Sciatic nerve (tissue), 2 donors: Measurements from ENCODE around the gene FCER2. TPM values are rescaled to one million over a fixed set of nuclear protein-coding genes. Genes with fewer than 3 reads are reported as not detected.
A peak's percentile ranks its signal among the peaks of the same experiment; 100 is the strongest.
"Not testable (repeated sequence)": the region's sequence is repeated elsewhere in the genome, so short reads cannot be mapped to it uniquely, and the experiment has no call there.

Source experiments
- ATAC-seq: fragments of 200-7000 bp; cut with Tn5 transposase; one replicate; pipeline ENCODE4 v1.9.1; 2020; ENCODE audit warnings: mild to moderate bottlenecking, moderate library complexity
- DNase-seq: peaks from one replicate; pipeline ENCODE4 v3.0.0-alpha.2; 2020; ENCODE audit warnings: low spot score
- intact Hi-C: fragments of 100-400 bp; cut with DNase I; formaldehyde crosslinking; loops from one replicate; pipeline ENCODE4 v1.14.2; 2022
- total RNA-seq: library from RNA; stranded (reverse); fragmentation: NEBNext Ultra II Directional; extraction: Animal tissue kit (Norgen Biotek cat#: 25700); gene quantifications from one replicate; pipeline ENCODE4 v1.2.1, GENCODE V29; 2021
- donor health status: DM: no; HTN: no; CAD: no.
- donor health status: DM: no; HTN: no; CAD: no.

Gene FCER2
- total RNA-seq, 1 donor from 2014 or later: 3.7 TPM

DNA sequence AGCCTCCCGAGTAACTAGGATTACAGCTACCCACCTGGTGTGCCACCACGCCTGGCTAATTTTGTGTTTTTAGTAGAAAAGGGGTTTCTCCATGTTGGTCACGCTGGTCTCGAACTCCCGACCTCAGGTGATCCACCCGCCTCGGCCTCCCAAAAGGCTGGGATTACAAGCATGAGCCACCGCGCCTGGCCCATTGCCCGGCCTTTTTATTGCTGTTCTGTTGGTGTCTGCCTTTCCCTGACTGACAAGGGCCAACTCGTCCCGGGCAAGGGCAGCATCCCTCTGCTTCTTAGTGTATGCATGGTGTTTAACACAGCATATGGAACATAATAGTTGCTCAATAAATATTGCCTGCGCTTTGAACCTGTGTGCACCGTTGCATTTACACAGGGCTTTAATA lies 39.3 kb downstream of the FCER2 start:
- no peak for ATAC-seq
- intact Hi-C loops: no loop called here
- DNase-seq: no peak

DNA sequence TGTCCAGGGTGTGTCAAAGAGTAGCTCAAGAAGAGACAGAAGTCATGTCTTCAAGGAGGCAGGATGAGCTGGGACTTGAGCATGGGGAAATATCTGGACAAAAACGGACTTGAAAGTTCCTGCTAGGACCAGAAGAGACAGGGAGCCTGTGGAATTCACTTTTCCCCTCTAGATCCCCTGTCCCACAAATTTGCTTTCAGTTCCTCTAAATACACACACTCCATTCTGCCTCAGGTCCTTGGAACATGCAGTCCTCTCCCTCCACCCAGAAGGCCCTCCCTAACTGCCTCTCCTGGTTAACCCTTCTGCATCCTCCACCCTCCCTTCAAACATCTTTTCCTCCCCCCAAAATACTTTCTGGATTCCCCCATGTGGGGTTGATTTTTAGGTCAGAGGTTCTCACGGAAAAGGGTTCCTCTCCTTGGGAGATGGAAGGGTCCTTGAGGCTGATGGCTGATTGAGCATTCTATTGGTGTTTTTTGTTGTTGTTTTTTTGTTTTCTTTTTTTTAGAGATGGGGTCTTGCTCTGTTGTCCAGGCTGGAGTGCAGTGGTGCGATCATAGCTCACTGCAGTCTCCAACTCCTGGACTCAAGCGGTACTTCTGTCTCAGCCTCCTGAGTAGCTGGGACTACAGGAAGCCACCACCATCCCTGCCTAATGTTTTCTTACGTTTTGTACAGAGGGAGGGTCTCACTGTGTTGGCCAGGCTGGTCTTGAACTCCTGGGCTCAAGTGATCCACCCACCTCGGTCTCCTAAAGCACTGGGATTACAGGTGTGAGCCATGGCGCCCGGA lies 40.0 kb downstream of the FCER2 start:
- DNase-seq (no peak), ATAC-seq (no peak)
- intact Hi-C loops: no loop called here

DNA sequence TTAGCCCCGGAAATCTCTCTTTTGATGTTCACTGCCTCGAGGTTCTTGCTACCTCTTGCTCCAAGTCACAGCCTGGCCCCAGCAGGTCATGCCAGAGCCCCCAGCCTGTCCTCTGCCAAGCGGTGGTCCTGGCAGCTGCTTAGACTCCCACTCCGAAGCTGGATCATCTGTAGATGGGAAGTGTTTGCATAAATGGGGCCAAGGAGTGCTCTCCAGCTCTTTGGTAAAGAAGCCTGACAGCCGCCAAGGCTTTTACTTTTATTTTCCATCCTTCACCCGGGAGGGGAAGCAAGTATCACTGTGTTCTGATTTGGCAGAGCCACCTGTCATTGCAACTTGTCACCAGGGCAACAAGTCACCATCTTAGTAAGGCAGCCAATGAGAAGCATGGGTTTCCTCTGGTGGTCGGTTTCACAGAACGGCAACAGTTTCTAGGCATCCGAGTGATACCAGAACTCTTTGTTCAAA lies 43.7 kb downstream of the FCER2 start:
- intact Hi-C loops: no loop called here
- no peak for DNase-seq
- no peak for ATAC-seq

DNA sequence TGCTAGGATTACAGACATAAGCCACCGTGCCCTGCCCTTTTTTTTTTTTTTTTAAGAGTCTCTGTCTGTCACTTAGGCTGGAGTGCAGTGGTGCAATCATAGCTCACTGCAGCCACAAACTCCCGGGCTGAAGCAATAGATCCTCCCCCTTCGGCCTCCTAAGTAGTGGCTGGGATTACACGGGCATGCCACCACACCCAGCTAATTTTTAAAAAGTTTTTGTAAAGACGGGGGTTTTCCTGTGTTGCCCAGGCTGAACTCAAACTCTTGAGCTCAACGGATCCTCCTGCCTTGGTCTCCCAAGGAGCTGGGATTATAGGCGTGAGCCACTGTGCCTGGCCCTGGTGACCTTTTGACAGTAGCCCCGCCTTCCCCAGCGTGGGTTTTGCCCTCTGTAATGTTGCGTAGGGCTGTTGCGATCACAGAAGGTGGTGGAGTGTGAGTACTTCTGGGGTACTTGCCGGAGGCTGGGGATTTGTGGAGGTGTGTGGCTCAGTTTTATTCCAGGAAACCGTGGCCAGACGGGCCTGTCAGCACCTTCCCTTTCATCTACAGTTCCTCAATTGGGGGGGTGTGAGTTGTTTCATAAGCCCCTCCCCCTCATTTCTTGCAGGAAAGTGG lies 44.7 kb downstream of the FCER2 start:
- ATAC-seq (no peak), DNase-seq (no peak)
- intact Hi-C loops: no loop called here

DNA sequence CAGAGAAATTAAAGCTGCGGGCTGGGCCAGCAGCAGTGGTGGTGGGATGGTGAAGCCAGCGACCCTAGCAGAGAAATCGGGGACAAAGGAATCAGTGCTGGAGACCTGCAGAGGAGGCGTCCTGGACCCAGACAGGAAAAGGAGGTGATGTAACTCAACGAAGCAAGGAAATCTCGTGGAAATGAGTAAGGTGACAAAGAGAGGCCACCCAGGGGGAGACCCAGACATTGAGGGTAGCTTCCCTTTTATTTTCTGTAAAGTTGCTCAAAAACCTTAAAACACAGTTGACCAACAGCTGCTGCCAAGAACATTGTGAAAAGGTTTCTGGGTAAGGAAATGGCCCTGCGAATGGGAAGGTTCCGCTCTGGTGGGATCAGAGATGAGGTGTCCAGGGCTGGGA lies 46.4 kb downstream of the FCER2 start:
- DNase-seq: no peak
- intact Hi-C loops: no loop called here
- no peak for ATAC-seq

DNA sequence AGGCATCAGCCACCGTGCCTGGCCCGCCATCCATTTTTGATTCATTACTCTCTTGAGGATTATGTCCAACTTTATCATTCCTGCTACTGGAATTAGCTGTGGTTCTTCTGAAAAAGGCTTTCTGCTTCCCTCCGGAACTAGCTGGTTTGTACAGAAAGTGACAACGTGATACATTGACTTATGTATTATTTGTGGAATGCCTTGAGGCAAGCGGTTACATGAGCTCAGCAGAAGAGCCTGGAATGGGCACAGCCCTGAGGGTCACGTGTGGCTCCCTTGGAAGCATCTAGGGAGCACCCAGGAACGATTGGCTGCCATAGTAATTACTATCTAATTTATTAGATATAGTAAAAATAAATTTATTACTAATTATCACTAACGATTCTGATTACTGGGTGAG lies 47.5 kb downstream of the FCER2 start:
- intact Hi-C loops: no loop called here
- DNase-seq: no peak
- no peak for ATAC-seq

DNA sequence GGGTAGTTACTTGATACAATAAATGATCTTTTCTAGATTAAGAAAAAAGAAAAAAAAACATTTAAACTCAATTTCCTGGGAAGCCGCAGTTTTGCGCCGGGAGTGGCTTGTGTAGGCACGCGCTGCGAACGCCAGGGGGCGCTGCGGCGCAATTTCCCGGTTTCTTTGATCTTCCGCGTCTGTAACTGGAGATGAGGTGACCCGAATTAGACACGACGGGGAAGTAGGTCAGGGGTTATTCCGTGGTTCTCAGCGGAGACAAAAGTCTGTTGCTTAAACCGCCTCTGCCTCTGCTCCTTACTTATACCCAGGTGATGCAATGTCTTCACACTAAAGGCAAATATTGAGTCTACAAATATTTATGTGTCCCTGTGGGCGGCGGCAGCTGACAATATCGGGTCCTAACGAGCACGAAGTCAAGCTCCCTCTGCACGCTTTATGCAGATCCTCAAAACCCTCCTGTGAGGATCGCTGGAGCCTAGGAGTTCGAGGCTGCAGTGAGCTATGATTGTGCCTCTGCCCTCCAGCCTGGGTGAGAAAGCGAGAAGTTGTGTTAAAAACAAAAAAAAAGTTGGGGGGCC lies 49.8 kb downstream of the FCER2 start:
- ATAC-seq: peak; percentile 88
- intact Hi-C loops: no loop called here
- DNase-seq: peak; percentile 90

DNA sequence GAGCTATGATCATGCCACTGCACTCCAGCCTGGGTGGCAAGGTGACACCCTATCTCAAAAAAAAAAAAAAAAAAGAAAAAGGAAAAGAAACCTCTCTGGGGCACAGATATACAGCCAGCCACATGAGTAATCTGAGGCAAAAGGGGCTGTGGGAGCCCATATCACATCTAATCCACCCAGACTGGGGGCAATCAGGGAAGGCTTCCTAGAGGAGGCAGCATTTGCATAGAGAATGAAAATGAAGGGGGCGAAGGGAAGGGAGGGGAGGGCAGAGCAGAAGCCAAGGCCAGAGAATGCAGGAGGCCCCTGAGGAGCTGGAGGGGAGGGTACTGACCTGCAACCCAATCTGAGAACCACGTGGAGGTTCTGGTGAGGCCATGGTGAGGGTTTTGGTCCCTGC lies 51.8 kb downstream of the FCER2 start:
- no peak for ATAC-seq
- intact Hi-C loops: no loop called here
- DNase-seq: no peak

DNA sequence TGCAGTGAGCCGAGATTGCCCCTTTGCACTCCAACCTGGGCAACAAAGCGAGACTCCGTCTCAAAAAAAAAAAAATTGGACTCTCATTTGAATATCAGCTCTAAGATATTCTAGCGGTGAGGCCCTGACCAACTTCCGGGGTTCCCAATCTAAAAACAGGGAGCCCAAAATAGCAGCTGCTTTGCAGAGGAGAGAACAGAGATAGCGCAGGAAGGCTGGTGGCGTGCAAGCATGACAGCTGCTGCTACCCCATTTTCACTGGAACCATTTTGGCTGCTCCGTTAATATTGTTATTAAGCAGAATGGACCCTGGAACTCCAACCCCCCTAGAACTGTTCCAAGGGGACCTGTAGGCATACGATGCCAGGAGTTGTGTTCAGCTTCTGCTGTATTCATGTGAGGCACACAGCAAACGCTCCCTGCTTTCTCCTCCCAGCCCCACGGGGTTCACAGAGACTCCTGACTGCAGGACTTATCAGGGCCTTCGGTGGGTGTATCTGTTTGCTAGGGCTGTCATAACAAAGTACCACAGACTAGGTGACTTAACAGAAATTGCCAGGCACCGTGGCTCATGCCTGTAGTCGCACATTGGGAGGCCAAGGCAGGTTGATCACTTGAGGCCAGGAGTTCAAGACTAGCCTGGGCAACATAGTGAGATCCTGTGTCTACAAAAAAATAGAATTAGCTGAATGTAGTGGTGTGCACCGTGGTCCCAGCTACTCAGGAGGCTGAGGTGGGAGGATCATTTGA lies 53.5 kb downstream of the FCER2 start:
- intact Hi-C loops: no loop called here
- ATAC-seq: no peak

DNA sequence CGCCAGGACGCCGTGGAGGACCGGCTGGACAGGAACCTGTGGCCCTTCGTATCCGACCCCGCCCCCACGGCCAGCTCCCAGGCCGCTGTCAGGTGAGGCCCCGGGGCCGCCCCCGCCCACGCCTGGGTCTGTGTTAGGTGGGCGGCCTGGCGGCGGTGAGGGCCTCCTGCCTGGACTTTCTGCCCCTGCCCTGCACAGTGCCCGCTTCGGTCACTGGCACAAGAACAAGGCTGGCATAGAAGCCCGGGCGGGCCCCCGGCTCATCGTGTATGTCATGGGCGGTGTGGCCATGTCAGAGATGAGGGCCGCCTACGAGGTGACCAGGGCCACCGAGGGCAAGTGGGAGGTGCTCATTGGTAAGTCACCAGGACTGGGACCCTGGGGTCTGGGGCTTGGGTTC lies 54.8 kb downstream of the FCER2 start:
- ATAC-seq: no peak

More for the DNA sequence above, 53.5 kb downstream of the FCER2 start:
- DNase-seq: no peak

DNA sequence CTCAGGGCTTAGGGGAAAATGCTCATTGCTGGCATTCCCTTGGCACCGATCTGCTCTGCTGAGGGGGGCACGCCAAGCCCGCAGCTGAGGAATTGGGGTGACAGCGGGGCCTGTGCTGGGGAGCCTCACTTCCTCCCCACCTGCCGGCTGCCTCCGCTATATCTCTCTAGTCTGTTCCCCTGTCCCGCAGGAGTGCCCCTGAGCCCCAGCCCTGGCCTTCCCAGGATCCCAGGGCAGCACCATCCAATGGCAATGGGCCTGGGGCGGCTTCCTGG lies 55.6 kb downstream of the FCER2 start:
- intact Hi-C loops: no loop called here
- DNase-seq (no peak), ATAC-seq (no peak)

More for the DNA sequence above, 54.8 kb downstream of the FCER2 start:
- DNase-seq: no peak
- intact Hi-C loops: no loop called here

DNA sequence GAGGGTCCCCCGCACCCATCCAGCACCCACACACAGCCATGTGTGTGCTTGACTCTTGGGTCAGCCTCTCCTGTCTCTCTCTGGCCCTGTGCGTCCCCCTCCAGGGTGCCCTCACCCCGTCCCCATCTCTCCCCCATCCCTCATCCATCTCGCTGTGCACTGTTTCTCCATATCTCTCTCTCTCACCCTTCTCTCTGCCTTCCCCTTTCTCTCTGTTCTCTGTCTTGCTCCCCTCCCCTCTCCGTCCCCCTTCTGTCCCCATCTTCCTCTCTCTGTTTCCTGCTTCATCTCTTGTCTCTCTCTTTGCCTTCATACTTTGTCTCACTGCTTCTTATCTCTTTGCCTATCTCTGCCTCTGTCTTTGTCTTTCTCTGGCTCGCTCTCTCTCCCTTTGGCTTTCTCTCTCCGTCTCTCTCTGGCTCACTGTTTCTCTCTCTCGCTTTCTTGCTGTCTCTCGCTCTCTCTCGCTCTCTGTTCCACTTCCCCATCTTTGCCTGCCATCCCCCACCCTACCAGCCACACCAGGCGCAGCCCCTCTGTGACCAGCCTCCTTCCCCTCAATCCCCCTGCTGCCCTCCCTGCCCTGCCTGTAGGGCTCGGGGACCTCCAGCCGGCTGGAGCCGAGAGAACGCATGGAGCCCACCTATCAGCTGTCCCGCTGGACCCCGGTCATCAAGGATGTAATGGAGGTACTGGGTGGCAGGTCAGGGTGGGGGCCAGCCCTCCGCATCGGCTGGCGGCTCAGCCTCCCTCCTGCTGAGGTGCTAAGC lies 56.1 kb downstream of the FCER2 start:
- ATAC-seq (no peak), DNase-seq (no peak)
- intact Hi-C loops: no loop called here

DNA sequence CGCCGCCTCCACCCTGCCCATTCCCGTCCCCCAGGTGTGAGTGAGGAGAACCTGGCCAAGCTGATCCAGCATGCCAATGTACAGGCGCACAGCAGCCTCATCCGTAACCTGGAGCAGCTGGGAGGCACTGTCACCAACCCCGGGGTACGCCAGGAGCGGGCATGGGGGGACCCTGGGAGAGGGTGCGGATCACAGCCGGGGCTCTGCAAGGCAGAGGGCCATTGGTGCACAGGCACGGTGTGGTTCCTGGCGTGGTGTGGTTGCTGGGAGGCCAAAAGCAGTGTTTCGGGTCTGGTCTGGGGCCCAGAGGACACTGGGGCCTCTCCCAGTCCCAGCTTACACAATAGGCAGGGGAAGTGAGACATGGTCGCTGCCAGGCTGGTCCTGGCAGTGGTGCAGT lies 56.8 kb downstream of the FCER2 start:
- intact Hi-C loops: no loop called here
- ATAC-seq: no peak
- DNase-seq: no peak

DNA sequence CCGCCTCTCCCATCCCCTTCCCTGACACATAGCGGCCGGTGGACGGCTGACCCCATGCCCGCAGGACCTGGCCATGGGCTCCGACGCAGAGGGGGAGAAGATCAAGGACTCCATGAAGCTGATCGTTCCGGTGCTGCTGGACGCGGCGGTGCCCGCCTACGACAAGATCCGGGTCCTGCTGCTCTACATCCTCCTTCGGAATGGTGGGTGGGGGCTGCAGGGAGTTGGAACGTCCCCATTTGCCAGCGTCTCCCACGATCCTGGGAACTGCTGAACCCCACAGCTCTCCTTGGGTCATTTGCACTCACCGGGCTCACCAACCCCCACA lies 57.4 kb downstream of the FCER2 start:
- DNase-seq: no peak
- intact Hi-C loops: no loop called here
- no peak for ATAC-seq

DNA sequence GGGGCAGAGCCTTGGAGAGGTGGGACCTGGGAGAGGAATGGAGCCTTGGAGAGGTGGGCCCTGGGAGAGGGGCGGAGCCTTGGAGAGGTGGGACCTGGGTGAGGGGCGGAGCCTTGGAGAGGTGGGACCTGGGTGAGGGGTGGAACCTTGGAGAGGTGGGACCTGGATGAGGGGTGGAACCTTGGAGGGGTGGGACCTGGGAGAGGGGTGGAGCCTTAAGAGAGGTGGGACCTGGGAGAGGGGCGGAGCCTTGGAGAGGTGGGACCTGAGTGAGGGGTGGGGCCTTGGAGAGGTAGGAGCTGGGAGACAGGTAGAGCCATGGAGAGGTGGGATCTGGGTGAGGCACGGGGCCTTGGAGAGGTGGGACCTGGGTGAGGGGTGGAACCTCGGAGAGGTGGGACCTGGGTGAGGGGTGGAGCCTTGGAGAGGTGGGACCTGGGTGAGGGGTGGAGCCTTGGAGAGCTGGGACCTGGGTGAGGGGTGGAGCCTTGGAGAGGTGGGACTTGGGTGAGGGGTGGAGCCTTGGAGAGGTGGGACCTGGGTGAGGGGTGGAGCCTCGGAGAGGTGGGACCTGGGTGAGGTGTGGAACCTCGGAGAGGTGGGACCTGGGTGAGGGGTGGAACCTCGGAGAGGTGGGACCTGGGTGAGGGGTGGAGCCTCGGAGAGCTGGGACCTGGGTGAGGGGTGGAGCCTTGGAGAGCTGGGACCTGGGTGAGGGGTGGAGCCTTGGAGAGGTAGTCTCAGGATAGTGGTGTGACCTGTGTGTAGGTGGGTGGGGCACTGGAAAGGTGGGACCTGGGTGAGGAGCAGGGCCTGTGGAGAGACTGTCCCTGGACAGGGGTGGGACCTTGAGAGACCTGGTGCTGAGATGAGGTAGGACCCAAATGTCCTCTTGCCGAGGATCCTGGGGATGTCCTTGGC lies 58.0 kb downstream of the FCER2 start:
- intact Hi-C loops, ATAC-seq, DNase-seq: not testable (repeated sequence)

DNA sequence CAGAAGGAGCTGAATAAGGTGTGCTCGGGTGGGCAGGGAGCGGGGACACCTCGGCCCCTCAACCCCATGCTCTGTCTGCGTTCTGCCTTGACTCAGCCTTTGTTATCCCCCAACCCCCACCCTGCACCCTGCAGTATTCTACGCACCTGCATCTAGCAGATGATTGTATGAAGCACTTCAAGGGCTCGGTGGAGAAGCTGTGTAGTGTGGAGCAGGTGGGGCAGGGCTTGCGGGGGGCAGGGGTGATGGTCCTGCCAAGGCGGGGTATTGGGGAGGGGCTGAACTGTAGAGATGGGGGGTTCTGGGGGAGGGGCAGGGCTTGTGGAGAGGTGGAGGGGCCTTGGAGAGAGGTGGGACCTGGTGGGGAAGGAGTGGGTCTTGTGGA lies 58.9 kb downstream of the FCER2 start:
- intact Hi-C loops: no loop called here
- ATAC-seq (no peak), DNase-seq (no peak)

DNA sequence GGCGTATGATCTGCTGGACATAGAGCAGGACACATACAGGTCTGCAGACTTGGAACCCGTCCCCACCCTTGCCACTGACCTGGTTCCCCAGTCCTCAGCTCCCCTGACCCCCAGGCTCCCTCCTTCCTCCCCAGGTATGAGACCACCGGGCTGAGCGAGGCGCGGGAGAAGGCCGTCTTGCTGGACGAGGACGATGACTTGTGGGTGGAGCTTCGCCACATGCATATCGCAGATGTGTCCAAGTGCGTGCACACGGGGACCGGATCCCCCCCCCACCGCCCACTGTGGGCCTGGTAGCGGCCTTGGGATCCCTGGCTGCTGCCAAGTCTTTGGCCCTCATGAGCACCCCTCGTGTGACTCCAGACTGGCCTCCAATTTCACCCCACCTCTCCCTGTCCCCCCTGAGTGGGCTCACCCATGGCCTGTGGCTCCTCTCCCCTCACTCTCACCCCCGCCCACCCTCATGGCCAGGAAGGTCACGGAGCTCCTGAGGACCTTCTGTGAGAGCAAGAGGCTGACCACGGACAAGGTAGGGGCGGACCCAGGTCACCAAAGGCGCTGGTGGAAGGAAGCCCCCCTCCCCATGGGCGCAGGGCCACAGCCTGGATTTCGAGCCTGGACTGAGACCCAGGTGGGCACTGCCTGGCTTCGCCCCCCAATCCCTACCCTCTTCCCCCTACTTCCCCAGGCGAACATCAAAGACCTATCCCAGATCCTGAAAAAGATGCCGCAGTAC lies 59.5 kb downstream of the FCER2 start:
- ATAC-seq: no peak
- DNase-seq: no peak
- intact Hi-C loops: no loop called here
